ENCODE results near the gene CACNA1S. TPM values are rescaled to one million over a fixed set of nuclear protein-coding genes. Genes with fewer than 3 reads are reported as not detected.

Gene CACNA1S
- total and polyA plus RNA-seq, 7 donors, result 0.01 TPM; not detected in 6

DNA sequence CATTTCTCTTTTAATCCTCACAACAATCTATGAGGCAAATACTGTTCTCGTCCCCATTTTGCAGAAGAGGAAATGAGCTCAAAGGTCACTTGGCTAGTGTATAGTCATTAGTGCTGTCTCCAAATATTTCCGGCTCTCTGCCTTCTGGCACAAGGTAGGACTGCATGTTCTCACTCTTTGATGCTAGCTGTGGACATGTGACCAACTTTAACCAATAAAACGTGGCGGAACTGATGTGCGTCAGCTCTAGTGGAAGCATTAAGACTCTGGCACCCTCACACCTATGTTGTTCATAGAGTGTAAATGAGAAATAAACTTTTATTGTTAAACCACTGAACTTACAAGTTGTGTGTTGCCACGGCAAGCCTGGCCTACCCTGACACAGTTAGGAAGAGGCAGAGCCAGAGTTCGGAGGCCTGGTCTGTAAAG is 83.8 kb downstream of the CACNA1S start:
- Histone ChIP-seq H3K4me1 (peaks cover 0 to 30% (median 4%) of the 10 kb centered on the region in 4 donors), H3K27ac (peak overlapping the region in 2 of 4 donors; percentile 25 to 53), H3K36me3 (no peaks in the 10 kb centered on the region), H3K9me3 (no peaks in the 10 kb centered on the region), H3K4me3 (no peak overlapping the region), H3K27me3 (no peaks in the 10 kb centered on the region)
- no peak for DNase-seq
- TF ChIP-seq, protein P1, sequence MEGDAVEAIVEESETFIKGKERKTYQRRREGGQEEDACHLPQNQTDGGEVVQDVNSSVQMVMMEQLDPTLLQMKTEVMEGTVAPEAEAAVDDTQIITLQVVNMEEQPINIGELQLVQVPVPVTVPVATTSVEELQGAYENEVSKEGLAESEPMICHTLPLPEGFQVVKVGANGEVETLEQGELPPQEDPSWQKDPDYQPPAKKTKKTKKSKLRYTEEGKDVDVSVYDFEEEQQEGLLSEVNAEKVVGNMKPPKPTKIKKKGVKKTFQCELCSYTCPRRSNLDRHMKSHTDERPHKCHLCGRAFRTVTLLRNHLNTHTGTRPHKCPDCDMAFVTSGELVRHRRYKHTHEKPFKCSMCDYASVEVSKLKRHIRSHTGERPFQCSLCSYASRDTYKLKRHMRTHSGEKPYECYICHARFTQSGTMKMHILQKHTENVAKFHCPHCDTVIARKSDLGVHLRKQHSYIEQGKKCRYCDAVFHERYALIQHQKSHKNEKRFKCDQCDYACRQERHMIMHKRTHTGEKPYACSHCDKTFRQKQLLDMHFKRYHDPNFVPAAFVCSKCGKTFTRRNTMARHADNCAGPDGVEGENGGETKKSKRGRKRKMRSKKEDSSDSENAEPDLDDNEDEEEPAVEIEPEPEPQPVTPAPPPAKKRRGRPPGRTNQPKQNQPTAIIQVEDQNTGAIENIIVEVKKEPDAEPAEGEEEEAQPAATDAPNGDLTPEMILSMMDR (IDR thresholded peaks at IDR 0.05), result no peak
- peak in 1 of 4 donors; percentile 18 for TF ChIP-seq POLR2AphosphoS5 (IDR thresholded peaks at IDR 0.05)
- TF ChIP-seq POLR2A (IDR thresholded peaks at IDR 0.05), result no peak
- 12 to 57% methylated on average over 7 of the region's 7 CpGs for WGBS, 2 donors
- intact Hi-C loops (cut with DNase I), result no loop called here

DNA sequence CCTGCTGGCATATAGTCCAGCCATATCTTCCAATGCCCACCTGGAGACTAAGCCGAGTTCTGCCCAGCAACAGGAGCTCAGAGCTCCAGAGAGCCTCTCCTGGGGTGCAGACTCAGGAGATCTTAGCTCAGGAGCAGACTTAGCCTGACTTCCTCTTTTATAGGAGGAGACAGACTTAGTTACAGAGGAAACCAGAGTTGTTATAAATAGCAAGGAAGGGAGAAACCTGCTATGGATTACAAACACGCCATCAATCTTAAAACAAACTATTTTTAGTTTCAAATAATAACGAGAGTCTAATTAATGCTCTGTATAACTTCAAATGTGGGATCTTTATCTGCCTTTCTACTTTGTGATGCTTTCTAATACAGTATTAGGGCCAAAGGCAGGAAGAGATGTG is 85.4 kb downstream of the CACNA1S start:
- DNase-seq, result no peak
- TF ChIP-seq EP300 (IDR thresholded peaks at IDR 0.05) (no peak), POLR2A (IDR thresholded peaks at IDR 0.05) (no peak), POLR2AphosphoS5 (IDR thresholded peaks at IDR 0.05) (no peak)
- TF ChIP-seq, protein P1 (IDR thresholded peaks at IDR 0.05), result no peak
- 39 to 69% methylated on average over 3 of the region's 3 CpGs for WGBS, 2 donors
- Histone ChIP-seq H3K4me3 (no peak overlapping the region), H3K27me3 (peaks cover 0 to 8% (median 0%) of the 10 kb centered on the region in 3 donors), H3K36me3 (no peaks in the 10 kb centered on the region), H3K4me1 (peaks cover 0 to 41% (median 16%) of the 10 kb centered on the region in 4 donors), H3K9me3 (no peaks in the 10 kb centered on the region), H3K27ac (no peak overlapping the region)
- intact Hi-C loops (cut with DNase I), result no loop called here

DNA sequence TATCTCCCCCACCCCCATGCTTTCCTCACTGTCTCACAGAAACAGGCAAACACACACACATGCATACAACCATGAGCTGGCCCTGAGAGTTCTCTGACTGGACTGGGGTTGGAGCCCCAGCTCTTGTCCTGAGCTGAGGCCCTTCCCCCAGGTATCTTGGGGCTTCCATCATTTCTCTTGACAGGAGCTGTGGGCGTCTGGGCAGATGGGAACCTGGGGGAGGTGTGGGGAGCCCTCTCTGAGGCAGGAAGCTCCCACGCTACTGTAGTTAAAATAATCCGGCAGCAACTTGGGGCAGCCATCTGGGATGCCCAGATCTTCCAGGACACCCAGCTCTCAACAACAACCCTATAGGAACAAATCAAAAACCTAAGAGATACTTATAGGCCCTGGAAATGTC is 86.0 kb downstream of the CACNA1S start:
- H3K27ac ChIP-seq, result no peak overlapping the region
- peaks cover 0 to 41% (median 16%) of the 10 kb centered on the region in 4 donors for H3K4me1 ChIP-seq
- H3K4me3 ChIP-seq, result no peak overlapping the region
- no peaks in the 10 kb centered on the region for H3K36me3 ChIP-seq
- TF ChIP-seq EP300 (IDR thresholded peaks at IDR 0.05) (no peak), POLR2A (IDR thresholded peaks at IDR 0.05) (no peak), POLR2AphosphoS5 (IDR thresholded peaks at IDR 0.05) (no peak)
- TF ChIP-seq, protein P1 (IDR thresholded peaks at IDR 0.05), result no peak
- H3K27me3 ChIP-seq, result peaks cover 0 to 13% (median 0%) of the 10 kb centered on the region in 3 donors
- no peak for DNase-seq
- H3K9me3 ChIP-seq, result no peaks in the 10 kb centered on the region
- 67 to 92% methylated on average over 3 of the region's 3 CpGs for WGBS, 2 donors
- intact Hi-C loops (cut with DNase I), result no loop called here

DNA sequence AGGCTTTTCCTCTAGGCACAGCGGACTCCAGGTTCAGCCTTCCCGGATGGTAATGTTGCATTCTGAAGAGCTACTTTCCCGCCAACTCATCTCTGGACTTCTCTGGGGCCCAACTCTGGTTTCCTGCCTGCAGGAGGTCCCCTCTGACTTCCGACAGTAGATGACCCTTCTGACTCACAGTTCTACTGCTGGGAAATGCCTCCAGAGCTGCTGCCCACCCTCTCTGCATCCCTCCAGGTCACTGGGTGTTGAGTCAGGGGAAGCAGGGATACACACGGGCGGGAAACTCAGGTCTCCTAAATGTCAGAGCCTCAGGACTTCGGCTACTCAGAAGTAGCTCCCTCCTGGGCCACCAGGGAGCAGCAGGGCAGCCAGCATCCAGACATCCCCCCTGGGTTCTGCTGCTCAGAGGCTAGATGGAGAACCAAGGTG is 86.6 kb downstream of the CACNA1S start:
- Histone ChIP-seq H3K9me3 (no peaks in the 10 kb centered on the region), H3K4me1 (peaks cover 0 to 41% (median 16%) of the 10 kb centered on the region in 4 donors), H3K4me3 (no peak overlapping the region), H3K36me3 (no peaks in the 10 kb centered on the region), H3K27me3 (peaks cover 0 to 20% (median 0%) of the 10 kb centered on the region in 3 donors), H3K27ac (no peak overlapping the region)
- DNase-seq, result no peak
- intact Hi-C loops (cut with DNase I), result no loop called here
- WGBS, 2 donors, result 75 to 81% methylated on average over 7 of the region's 7 CpGs
- TF ChIP-seq EP300 (IDR thresholded peaks at IDR 0.05) (no peak), POLR2A (IDR thresholded peaks at IDR 0.05) (no peak), POLR2AphosphoS5 (IDR thresholded peaks at IDR 0.05) (no peak)
- TF ChIP-seq, protein P1 (IDR thresholded peaks at IDR 0.05), result no peak

DNA sequence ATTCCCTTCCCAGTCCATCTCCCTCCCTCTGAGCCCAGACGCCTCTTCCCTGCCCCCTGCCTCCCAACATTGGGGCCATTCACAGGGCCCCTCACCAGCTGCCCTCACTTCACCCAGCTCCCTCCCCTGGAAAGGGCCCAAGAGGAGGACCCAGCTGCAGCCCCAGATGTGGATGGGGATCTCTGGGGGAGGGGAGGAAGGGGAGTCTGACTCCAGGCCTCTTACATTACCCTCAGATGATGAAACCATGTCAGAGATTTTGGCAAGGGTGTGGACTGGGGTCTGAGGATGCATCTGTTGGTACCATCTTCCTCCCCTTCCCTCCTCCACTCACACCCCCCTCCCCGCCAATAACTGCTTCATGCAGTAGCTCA is 87.6 kb downstream of the CACNA1S start:
- no peak overlapping the region for H3K27ac ChIP-seq
- no peaks in the 10 kb centered on the region for H3K9me3 ChIP-seq
- no peaks in the 10 kb centered on the region for H3K36me3 ChIP-seq
- no peak for DNase-seq
- TF ChIP-seq EP300 (IDR thresholded peaks at IDR 0.05) (no peak), POLR2A (IDR thresholded peaks at IDR 0.05) (no peak), POLR2AphosphoS5 (IDR thresholded peaks at IDR 0.05) (no peak)
- TF ChIP-seq, protein P1 (IDR thresholded peaks at IDR 0.05), result no peak
- 80 to 89% methylated on average over 2 of the region's 2 CpGs for WGBS, 2 donors
- peaks cover 0 to 38% (median 16%) of the 10 kb centered on the region in 4 donors for H3K4me1 ChIP-seq
- intact Hi-C loops (cut with DNase I), result no loop called here
- H3K4me3 ChIP-seq, result no peak overlapping the region
- H3K27me3 ChIP-seq, result peaks cover 0 to 20% (median 0%) of the 10 kb centered on the region in 3 donors

All from sigmoid colon (tissue), 7 donors.